ENCODE data around the gene RAB7B.
"Not testable (repeated sequence)": the region's sequence is repeated elsewhere in the genome, so short reads cannot be mapped to it uniquely, and the experiment has no call there.

- not testable (repeated sequence) for TF ChIP-seq CTCF, POLR2A (IDR thresholded peaks at IDR 0.05)
These were observed 6.6 kb downstream of the RAB7B start for GRCh38 chr1:205996641-205997040.

Data from lower leg skin (tissue), 3 donors.